ENCODE data around the gene BLACAT1. TPM values are rescaled to one million over a fixed set of nuclear protein-coding genes. Genes with fewer than 3 reads are reported as not detected.

BLACAT1 gene
- total RNA-seq, 1 donor, result not detected

GRCh38 chr1:205430696-205431305 lies 25.0 kb downstream of the BLACAT1 start:
- Histone ChIP-seq H3K27me3 (ENCODE audit: insufficient read depth, low read length) (peaks cover 63% of the 10 kb centered on the region), H3K4me2 (ENCODE audit: insufficient read depth, low read length) (peak overlapping the region; percentile 70), H4K20me1 (ENCODE audit: insufficient read depth, low read length) (no peaks in the 10 kb centered on the region), H2AFZ (ENCODE audit: low read length) (peak overlapping the region; percentile 75), H3K9me3 (ENCODE audit: low read depth, low read length) (no peaks in the 10 kb centered on the region), H3K27ac (ENCODE audit: low read depth, low read length) (no peak overlapping the region), H3K36me3 (ENCODE audit: insufficient read depth, low read length) (no peaks in the 10 kb centered on the region), H3K4me3 (ENCODE audit: insufficient read depth, low read length) (peak overlapping the region; percentile 69), H3K79me2 (ENCODE audit: insufficient read depth, low read length) (no peaks in the 10 kb centered on the region), H3K4me1 (ENCODE audit: insufficient read depth, low read length) (peaks cover 8% of the 10 kb centered on the region)
- TF ChIP-seq, protein P1, sequence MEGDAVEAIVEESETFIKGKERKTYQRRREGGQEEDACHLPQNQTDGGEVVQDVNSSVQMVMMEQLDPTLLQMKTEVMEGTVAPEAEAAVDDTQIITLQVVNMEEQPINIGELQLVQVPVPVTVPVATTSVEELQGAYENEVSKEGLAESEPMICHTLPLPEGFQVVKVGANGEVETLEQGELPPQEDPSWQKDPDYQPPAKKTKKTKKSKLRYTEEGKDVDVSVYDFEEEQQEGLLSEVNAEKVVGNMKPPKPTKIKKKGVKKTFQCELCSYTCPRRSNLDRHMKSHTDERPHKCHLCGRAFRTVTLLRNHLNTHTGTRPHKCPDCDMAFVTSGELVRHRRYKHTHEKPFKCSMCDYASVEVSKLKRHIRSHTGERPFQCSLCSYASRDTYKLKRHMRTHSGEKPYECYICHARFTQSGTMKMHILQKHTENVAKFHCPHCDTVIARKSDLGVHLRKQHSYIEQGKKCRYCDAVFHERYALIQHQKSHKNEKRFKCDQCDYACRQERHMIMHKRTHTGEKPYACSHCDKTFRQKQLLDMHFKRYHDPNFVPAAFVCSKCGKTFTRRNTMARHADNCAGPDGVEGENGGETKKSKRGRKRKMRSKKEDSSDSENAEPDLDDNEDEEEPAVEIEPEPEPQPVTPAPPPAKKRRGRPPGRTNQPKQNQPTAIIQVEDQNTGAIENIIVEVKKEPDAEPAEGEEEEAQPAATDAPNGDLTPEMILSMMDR (IDR thresholded peaks at IDR 0.05; ENCODE audit: extremely low read depth, low read depth, low read length), result peak; percentile 88
- DNase-seq (ENCODE audit: insufficient read length, low spot score, missing footprints), result peak; percentile 90

GRCh38 chr1:205429762-205430695 lies 25.8 kb downstream of the BLACAT1 start:
- DNase-seq (ENCODE audit: insufficient read length, low spot score, missing footprints), result peak; percentile 68
- H4K20me1 ChIP-seq (ENCODE audit: insufficient read depth, low read length), result no peaks in the 10 kb centered on the region
- TF ChIP-seq, protein P1 (IDR thresholded peaks at IDR 0.05; ENCODE audit: extremely low read depth, low read depth, low read length), result no peak
- no peaks in the 10 kb centered on the region for H3K9me3 ChIP-seq (ENCODE audit: low read depth, low read length)
- H3K27ac ChIP-seq (ENCODE audit: low read depth, low read length), result no peak overlapping the region
- H3K4me1 ChIP-seq (ENCODE audit: insufficient read depth, low read length), result peaks cover 8% of the 10 kb centered on the region
- peak overlapping the region; percentile 75 for H2AFZ ChIP-seq (ENCODE audit: low read length)
- H3K4me2 ChIP-seq (ENCODE audit: insufficient read depth, low read length), result peak overlapping the region; percentile 70
- no peaks in the 10 kb centered on the region for H3K79me2 ChIP-seq (ENCODE audit: insufficient read depth, low read length)
- peak overlapping the region; percentile 69 for H3K4me3 ChIP-seq (ENCODE audit: insufficient read depth, low read length)
- H3K27me3 ChIP-seq (ENCODE audit: insufficient read depth, low read length), result peaks cover 63% of the 10 kb centered on the region
- H3K36me3 ChIP-seq (ENCODE audit: insufficient read depth, low read length), result no peaks in the 10 kb centered on the region

- TF ChIP-seq, protein P1 (IDR thresholded peaks at IDR 0.05; ENCODE audit: extremely low read depth, low read depth, low read length), result no peak
- no peaks in the 10 kb centered on the region for H3K36me3 ChIP-seq (ENCODE audit: insufficient read depth, low read length)
- no peaks in the 10 kb centered on the region for H3K9me3 ChIP-seq (ENCODE audit: low read depth, low read length)
- no peak overlapping the region for H2AFZ ChIP-seq (ENCODE audit: low read length)
- no peaks in the 10 kb centered on the region for H3K4me1 ChIP-seq (ENCODE audit: insufficient read depth, low read length)
- H3K4me2 ChIP-seq (ENCODE audit: insufficient read depth, low read length), result no peak overlapping the region
- no peaks in the 10 kb centered on the region for H4K20me1 ChIP-seq (ENCODE audit: insufficient read depth, low read length)
- H3K4me3 ChIP-seq (ENCODE audit: insufficient read depth, low read length), result no peak overlapping the region
- no peaks in the 10 kb centered on the region for H3K79me2 ChIP-seq (ENCODE audit: insufficient read depth, low read length)
- no peak for DNase-seq (ENCODE audit: insufficient read length, low spot score, missing footprints)
- peaks cover 89% of the 10 kb centered on the region for H3K27me3 ChIP-seq (ENCODE audit: insufficient read depth, low read length)
- no peak overlapping the region for H3K27ac ChIP-seq (ENCODE audit: low read depth, low read length)
Observed at GRCh38 chr1:205424901-205425600, 30.8 kb downstream of the BLACAT1 start.

Data from osteoblast (primary cell).